ENCODE results near the gene IFFO2.

GRCh38 chr1:18938008-18938706 lies 18.3 kb downstream of the IFFO2 start:
- no peak for TF ChIP-seq ZNF274 (IDR thresholded peaks at IDR 0.05; ENCODE audit: low read depth, low read length)
- no peak for TF ChIP-seq SUZ12 (IDR thresholded peaks at IDR 0.05; ENCODE audit: extremely low read depth, insufficient read depth, insufficient read length)
- no peak for TF ChIP-seq YY1 (IDR thresholded peaks at IDR 0.05; ENCODE audit: insufficient read depth, insufficient read length)
